Activated naive CD8-positive, alpha-beta T cell treated with anti-CD3 and anti-CD28 coated beads, Interleukin-2, amount 10 ng/mL, durations not matched to agents 7 days and 5 days (primary cell): Measurements from ENCODE around the gene MYO9A. TPM values are rescaled to one million over a fixed set of nuclear protein-coding genes. Genes with fewer than 3 reads are reported as not detected.
A peak's percentile ranks its signal among the peaks of the same experiment; 100 is the strongest.

Source experiments
- ATAC-seq: fragments of 150-1000 bp; cut with Tn5 transposase; one replicate; pipeline ENCODE4 v1.10.0; 2021; ENCODE audit warnings: low read depth, moderate library complexity
- POLR2A ChIA-PET: fragments of 350-600 bp; sonication (Branson Sonifier 250); formaldehyde crosslinking; loops from one replicate; lab custom pipeline; 2021; ENCODE audit warnings: antibody characterized with exemption; lab: Charles Lee
- DNase-seq: peaks from one replicate; pipeline ENCODE4 v3.0.0; 2021
- H3K27ac Mint-ChIP-seq: one replicate; pipeline ENCODE4 v1.8.0; 2022; ENCODE audit warnings: mild to moderate bottlenecking, mixed read lengths
- H3K27me3 Mint-ChIP-seq: one replicate; pipeline ENCODE4 v1.8.0; 2022; ENCODE audit warnings: mild to moderate bottlenecking, moderate library complexity, mixed read lengths
- H3K36me3 Mint-ChIP-seq: one replicate; pipeline ENCODE4 v1.8.0; 2021; ENCODE audit warnings: mild to moderate bottlenecking, mixed read lengths
- H3K4me1 Mint-ChIP-seq: one replicate; pipeline ENCODE4 v1.8.0; 2021; ENCODE audit warnings: mixed read lengths
- H3K4me3 Mint-ChIP-seq: one replicate; pipeline ENCODE4 v1.8.0; 2022; ENCODE audit warnings: mild to moderate bottlenecking, moderate library complexity, mixed read lengths
- H3K9me3 Mint-ChIP-seq: one replicate; pipeline ENCODE4 v1.8.0; 2021; ENCODE audit warnings: mixed read lengths
- total RNA-seq, 2 experiments: library from RNA; stranded (reverse); gene quantifications; one replicate each; pipeline ENCODE4 v1.2.3, GENCODE V29; 2021

The MYO9A gene
- 10 to 100 TPM; 24.1 to 31.2 TPM for total RNA-seq

- peaks cover 4% of the 10 kb centered on the region for H3K27me3 Mint-ChIP-seq
- H3K27ac Mint-ChIP-seq, result peak within 1 kb of the TSS; percentile 92
- DNase-seq (peak; percentile 95), ATAC-seq (peak; percentile 74)
- H3K9me3 Mint-ChIP-seq, result no peaks in the 10 kb centered on the region
- H3K4me3 Mint-ChIP-seq, result peak within 1 kb of the TSS; percentile 88
- POLR2A ChIA-PET, result interaction anchor here (0.6 to 1.5 kb wide), 5 partner anchors 9 to 343 kb away, joined by 3 to 4 read pairs (median 3); no protein-coding TSS in a partner anchor
- no peaks in the 10 kb centered on the region for H3K36me3 Mint-ChIP-seq
- H3K4me1 Mint-ChIP-seq, result peaks cover 25% of the 10 kb centered on the region
Measured at GRCh38 chr15:72118017-72118978, at the start of gene MYO9A, which contains the start of gene SENP8. MYO9A (minus strand) TSS chr15:72118150; CDS start chr15:72046563, 71,587 bp downstream. SENP8 (plus strand) TSS chr15:72118403; CDS start chr15:72139624, 21,221 bp downstream.

- POLR2A ChIA-PET, result no interaction called here
- ATAC-seq (no peak), DNase-seq (no peak)
- Mint-ChIP-seq H3K27ac (no peak overlapping the region), H3K27me3 (peaks cover 4% of the 10 kb centered on the region), H3K36me3 (no peaks in the 10 kb centered on the region), H3K4me1 (peaks cover 24% of the 10 kb centered on the region), H3K9me3 (no peaks in the 10 kb centered on the region), H3K4me3 (no peak overlapping the region)
Measured at GRCh38 chr15:72167445-72167844, 49.5 kb upstream of the MYO9A start.

- Mint-ChIP-seq H3K9me3 (no peaks in the 10 kb centered on the region), H3K27ac (no peak overlapping the region), H3K36me3 (no peaks in the 10 kb centered on the region), H3K4me1 (peaks cover 24% of the 10 kb centered on the region), H3K4me3 (no peak overlapping the region), H3K27me3 (peaks cover 4% of the 10 kb centered on the region)
- POLR2A ChIA-PET, result interaction anchor here (0.9 kb wide), 1 partner anchor 25 kb away, joined by 3 read pairs; no protein-coding TSS in a partner anchor
- DNase-seq (no peak), ATAC-seq (no peak)
Measured at GRCh38 chr15:72166716-72167417, 48.9 kb upstream of the MYO9A start.

GRCh38 chr15:72163719-72164118 is 45.8 kb upstream of the MYO9A start:
- H3K27ac Mint-ChIP-seq, result no peak overlapping the region
- ATAC-seq, result no peak
- H3K27me3 Mint-ChIP-seq, result peaks cover 2% of the 10 kb centered on the region
- H3K4me1 Mint-ChIP-seq, result peaks cover 17% of the 10 kb centered on the region
- no peaks in the 10 kb centered on the region for H3K9me3 Mint-ChIP-seq
- POLR2A ChIA-PET, result no interaction called here
- H3K36me3 Mint-ChIP-seq, result no peaks in the 10 kb centered on the region
- H3K4me3 Mint-ChIP-seq, result no peak overlapping the region
- no peak for DNase-seq

GRCh38 chr15:72162569-72162968 is 44.6 kb upstream of the MYO9A start:
- Mint-ChIP-seq H3K9me3 (no peaks in the 10 kb centered on the region), H3K4me1 (peaks cover 5% of the 10 kb centered on the region), H3K27ac (no peak overlapping the region), H3K4me3 (no peak overlapping the region), H3K36me3 (no peaks in the 10 kb centered on the region), H3K27me3 (peaks cover 2% of the 10 kb centered on the region)
- DNase-seq (no peak), ATAC-seq (no peak)
- POLR2A ChIA-PET, result no interaction called here

- H3K27ac Mint-ChIP-seq, result no peak overlapping the region
- H3K36me3 Mint-ChIP-seq, result no peaks in the 10 kb centered on the region
- H3K27me3 Mint-ChIP-seq, result peaks cover 2% of the 10 kb centered on the region
- POLR2A ChIA-PET, result interaction anchor here (0.6 kb wide), 1 partner anchor 66 kb away, joined by 5 read pairs; no protein-coding TSS in a partner anchor
- no peaks in the 10 kb centered on the region for H3K9me3 Mint-ChIP-seq
- no peak for DNase-seq
- H3K4me3 Mint-ChIP-seq, result no peak overlapping the region
- H3K4me1 Mint-ChIP-seq, result peaks cover 1% of the 10 kb centered on the region
- no peak for ATAC-seq
Measured at GRCh38 chr15:72161361-72162132, 43.6 kb upstream of the MYO9A start.

GRCh38 chr15:72160696-72161245 is 42.8 kb upstream of the MYO9A start:
- Mint-ChIP-seq H3K4me1 (peaks cover 2% of the 10 kb centered on the region), H3K27ac (no peak overlapping the region), H3K9me3 (no peaks in the 10 kb centered on the region), H3K27me3 (peaks cover 2% of the 10 kb centered on the region), H3K36me3 (no peaks in the 10 kb centered on the region), H3K4me3 (no peak overlapping the region)
- DNase-seq, result no peak
- POLR2A ChIA-PET, result interaction anchor here (0.6 kb wide), 1 partner anchor 67 kb away, joined by 5 read pairs; no protein-coding TSS in a partner anchor
- no peak for ATAC-seq

- DNase-seq, result no peak
- peaks cover 2% of the 10 kb centered on the region for H3K27me3 Mint-ChIP-seq
- peaks cover 4% of the 10 kb centered on the region for H3K4me1 Mint-ChIP-seq
- no peaks in the 10 kb centered on the region for H3K36me3 Mint-ChIP-seq
- ATAC-seq, result no peak
- POLR2A ChIA-PET, result interaction anchor here (1.4 kb wide), 1 partner anchor 11 kb away, joined by 3 read pairs; no protein-coding TSS in a partner anchor
- no peaks in the 10 kb centered on the region for H3K9me3 Mint-ChIP-seq
- H3K4me3 Mint-ChIP-seq, result no peak overlapping the region
- no peak overlapping the region for H3K27ac Mint-ChIP-seq
Measured at GRCh38 chr15:72156928-72157327, 39.0 kb upstream of the MYO9A start.

GRCh38 chr15:72155635-72156616 is 38.0 kb upstream of the MYO9A start:
- H3K27me3 Mint-ChIP-seq, result peaks cover 2% of the 10 kb centered on the region
- POLR2A ChIA-PET, result interaction anchor here (1.4 kb wide), 1 partner anchor 12 kb away, joined by 3 read pairs; no protein-coding TSS in a partner anchor
- no peaks in the 10 kb centered on the region for H3K36me3 Mint-ChIP-seq
- peak overlapping the region; percentile 85 for H3K4me3 Mint-ChIP-seq
- ATAC-seq, result peak; percentile 86
- peak overlapping the region; percentile 47 for H3K27ac Mint-ChIP-seq
- no peaks in the 10 kb centered on the region for H3K9me3 Mint-ChIP-seq
- DNase-seq, result peak; percentile 84
- peaks cover 4% of the 10 kb centered on the region for H3K4me1 Mint-ChIP-seq

GRCh38 chr15:72155003-72155621 is 37.2 kb upstream of the MYO9A start:
- DNase-seq (no peak), ATAC-seq (no peak)
- H3K27me3 Mint-ChIP-seq, result peaks cover 2% of the 10 kb centered on the region
- no peaks in the 10 kb centered on the region for H3K36me3 Mint-ChIP-seq
- H3K27ac Mint-ChIP-seq, result no peak overlapping the region
- peak overlapping the region; percentile 85 for H3K4me3 Mint-ChIP-seq
- POLR2A ChIA-PET, result no interaction called here
- H3K4me1 Mint-ChIP-seq, result peaks cover 4% of the 10 kb centered on the region
- H3K9me3 Mint-ChIP-seq, result no peaks in the 10 kb centered on the region

GRCh38 chr15:72154316-72154715 is 36.4 kb upstream of the MYO9A start:
- H3K9me3 Mint-ChIP-seq, result no peaks in the 10 kb centered on the region
- POLR2A ChIA-PET, result no interaction called here

More at GRCh38 chr15:72154316-72154715, 36.4 kb upstream of the MYO9A start:
- peaks cover 4% of the 10 kb centered on the region for H3K4me1 Mint-ChIP-seq
- peaks cover 2% of the 10 kb centered on the region for H3K27me3 Mint-ChIP-seq
- no peak overlapping the region for H3K4me3 Mint-ChIP-seq
- H3K27ac Mint-ChIP-seq, result no peak overlapping the region
- H3K36me3 Mint-ChIP-seq, result no peaks in the 10 kb centered on the region
- ATAC-seq (no peak), DNase-seq (no peak)
